ENCODE measurements around the gene OSBPL5.
A peak's percentile ranks its signal among the peaks of the same experiment; 100 is the strongest.

Gene OSBPL5

DNA sequence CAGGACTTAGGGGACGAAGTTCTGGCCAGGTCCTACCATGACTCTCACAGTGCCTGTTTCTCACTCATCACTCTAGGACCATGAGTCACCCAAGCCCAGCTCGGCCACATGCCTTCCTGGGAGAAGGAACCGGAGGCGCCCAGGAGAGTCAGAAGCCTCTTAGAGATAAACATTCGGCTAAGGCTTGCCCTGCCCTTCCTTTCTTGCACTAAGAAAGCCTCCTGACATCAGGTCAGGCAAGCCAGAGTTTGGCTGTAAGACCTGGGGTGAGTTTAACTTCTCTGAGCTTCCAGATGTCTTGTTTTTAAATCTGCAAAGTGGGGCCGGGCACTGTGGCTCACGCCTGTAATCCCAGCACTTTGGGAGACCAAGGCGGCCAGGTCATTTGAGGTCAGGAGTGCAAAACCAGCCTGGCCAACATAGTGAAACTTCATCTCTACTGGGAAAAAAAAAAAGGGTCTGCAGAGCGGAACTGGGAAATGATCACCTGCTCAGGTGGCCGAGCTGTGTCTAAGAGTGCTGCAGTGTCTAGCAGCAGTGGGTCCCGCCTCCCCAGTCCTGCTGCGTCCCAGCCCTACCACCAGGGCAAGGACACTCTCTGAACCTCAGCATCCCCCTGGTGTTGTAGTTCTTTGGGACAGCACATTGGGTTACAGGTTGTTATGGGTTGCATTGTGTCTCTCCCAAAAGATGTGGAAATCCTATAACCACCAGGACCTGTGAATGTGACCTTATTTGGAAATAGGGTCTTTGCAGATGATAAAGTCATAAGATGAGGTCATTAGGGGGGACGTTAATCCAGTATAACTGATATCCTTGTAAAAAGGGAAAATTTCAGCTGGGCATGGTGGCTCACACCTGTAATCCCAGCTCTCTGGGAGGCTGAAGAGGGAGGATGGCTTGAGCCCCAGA is 106.1 kb downstream of the OSBPL5 start:
- no peak for DNase-seq (ENCODE audit: low read depth in 2 of 3, low spot score in 1 of 3)

DNA sequence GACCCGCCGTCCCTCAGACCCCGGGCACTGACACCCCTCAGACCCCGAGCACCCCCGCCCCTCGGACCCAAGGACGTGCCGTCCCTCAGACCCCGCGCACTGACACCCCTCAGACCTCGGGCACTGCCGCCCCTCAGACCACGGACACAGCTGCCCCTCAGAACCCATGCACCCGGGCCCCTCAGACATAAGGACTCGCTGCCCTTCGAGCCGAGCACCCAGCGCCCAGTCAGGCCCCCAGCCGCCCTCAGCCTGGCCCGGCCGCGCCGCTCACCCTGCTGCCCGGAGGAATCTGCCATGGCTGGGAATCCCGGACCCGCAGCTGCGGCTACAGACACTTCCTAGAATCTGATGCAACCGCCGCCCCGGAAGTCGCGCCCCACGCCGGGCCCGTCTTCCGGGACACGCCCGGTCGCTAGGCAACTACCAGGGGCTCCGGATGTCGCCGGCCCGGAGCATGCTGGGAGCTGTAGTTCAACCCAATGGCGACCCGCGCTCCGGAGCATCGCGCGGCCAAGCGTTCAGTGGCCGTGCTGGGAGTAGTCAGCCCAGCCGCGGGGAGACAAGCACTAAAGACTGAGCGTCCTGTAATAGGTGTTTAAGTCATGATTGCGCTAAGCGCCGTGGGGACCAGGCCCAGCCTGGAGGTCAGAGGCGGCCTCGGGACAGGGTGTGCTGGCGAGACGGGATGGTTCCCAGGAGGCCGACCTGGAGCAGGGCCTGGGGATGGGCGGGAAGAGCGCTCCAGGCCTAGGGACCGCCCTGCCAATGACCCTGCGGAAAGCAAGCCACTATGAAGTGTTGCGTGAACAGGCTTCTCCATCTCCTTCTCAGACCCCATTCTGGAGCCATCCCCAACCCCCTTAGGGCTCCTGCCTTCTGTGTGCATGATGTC is 107.8 kb downstream of the OSBPL5 start, which contains the start of gene CARS1:
Gene CARS1, minus strand, starts transcription at position 355 of the 895 bp plus-strand sequence. Its CDS starts 56 bp downstream, at position 299.
- peak; percentile 88 to 95 (median 89) for DNase-seq (ENCODE audit: low read depth in 2 of 3, low spot score in 1 of 3)

DNA sequence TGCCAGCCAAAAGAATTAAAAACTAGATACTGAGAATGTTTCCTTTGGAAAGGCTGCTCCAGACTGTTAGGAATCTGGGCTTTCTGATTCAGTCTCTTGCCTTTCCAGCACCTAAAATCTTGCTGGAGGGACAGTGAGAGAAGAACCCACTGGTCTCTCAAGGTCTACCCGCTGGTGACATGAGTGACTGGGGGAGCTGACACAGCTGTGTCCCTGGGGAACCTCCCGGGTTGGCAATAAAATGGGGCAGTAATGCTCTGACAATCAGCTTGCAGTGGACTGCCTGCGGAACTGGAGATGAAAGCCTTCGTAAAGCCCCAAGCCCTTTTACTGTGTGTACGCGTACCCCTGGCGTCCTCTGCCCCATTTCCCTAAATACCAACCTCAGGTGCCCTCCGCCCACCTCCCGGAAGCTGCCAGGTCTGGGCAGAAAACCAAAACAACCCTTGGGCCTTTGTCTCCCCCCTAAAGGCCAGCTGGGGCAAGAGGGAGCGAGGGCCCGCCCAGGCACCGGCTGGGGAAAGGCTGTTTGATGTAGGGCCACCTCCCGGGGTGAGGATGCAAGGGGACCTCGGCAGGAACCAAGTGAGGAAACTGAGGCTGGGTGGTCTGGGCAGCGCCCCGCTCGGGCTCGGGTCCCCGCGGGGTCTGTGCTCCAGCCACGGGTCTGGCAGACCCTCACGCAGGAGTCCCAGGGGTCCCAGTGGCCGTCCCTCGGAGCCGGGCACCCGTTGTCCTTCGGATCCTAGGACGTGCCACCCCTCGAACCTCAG is 108.6 kb downstream of the OSBPL5 start:
- peak in 1 of 3 donors; percentile 12 for DNase-seq (ENCODE audit: low read depth in 2 of 3, low spot score in 1 of 3)

DNA sequence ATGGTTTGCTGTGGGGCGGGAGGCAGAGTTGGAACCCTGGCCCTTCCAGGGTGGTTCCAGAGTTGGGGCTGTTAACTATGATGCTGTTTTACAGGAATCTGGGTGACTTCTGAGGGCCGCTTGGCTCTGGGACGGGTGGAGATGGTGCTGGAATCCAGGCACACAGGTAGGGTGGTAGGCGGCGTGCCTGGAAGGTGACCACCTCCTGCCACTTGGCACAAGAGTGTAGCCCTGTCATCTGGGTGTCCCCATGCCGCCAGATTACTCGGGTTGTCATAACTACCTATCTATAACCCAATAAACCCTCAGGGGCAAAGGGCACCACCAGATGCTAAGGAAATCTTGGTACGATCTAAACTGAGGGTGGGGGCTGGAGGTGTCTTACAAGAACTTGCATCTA is 109.2 kb downstream of the OSBPL5 start:
- DNase-seq (ENCODE audit: low read depth in 2 of 3, low spot score in 1 of 3), result no peak

DNA sequence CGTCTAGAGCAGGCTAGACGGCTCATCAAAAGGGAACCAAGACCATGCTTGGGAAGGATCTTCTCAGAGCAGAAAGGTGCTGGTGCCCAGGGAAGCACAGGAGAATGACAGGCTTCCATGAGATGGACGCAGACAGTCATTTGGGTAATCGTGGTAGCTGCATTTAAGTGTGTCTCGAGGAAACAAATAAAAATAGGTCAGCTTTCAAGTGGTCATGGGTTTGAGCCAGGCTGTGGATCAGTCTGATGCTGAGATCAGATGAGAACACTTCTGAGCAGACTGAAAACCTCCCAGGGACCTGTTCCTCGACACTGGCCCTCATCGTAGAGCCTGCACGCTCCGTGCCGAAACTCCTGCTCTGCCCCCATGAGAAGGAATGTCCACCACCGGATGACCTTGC is 112.5 kb downstream of the OSBPL5 start:
- no peak for DNase-seq (ENCODE audit: low read depth in 2 of 3, low spot score in 1 of 3)

DNA sequence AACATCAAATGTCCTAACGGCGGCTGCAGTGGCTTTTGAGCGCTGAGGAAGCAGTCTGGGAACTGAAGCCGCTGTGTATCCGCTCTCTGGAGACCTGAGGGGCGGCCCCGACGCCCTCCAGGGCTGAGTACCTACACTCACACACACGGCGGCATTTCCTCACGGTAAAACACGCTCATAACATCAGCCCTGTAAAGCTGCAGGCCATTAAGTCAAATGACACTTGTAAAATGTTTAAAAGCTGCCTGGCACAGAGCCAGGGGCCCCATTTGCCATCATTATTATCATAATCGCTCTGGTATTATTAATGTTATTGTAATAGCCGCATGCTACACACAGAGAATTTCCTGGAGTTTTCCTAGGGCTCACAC is 113.0 kb downstream of the OSBPL5 start:
- no peak for DNase-seq (ENCODE audit: low read depth in 2 of 3, low spot score in 1 of 3)

DNA sequence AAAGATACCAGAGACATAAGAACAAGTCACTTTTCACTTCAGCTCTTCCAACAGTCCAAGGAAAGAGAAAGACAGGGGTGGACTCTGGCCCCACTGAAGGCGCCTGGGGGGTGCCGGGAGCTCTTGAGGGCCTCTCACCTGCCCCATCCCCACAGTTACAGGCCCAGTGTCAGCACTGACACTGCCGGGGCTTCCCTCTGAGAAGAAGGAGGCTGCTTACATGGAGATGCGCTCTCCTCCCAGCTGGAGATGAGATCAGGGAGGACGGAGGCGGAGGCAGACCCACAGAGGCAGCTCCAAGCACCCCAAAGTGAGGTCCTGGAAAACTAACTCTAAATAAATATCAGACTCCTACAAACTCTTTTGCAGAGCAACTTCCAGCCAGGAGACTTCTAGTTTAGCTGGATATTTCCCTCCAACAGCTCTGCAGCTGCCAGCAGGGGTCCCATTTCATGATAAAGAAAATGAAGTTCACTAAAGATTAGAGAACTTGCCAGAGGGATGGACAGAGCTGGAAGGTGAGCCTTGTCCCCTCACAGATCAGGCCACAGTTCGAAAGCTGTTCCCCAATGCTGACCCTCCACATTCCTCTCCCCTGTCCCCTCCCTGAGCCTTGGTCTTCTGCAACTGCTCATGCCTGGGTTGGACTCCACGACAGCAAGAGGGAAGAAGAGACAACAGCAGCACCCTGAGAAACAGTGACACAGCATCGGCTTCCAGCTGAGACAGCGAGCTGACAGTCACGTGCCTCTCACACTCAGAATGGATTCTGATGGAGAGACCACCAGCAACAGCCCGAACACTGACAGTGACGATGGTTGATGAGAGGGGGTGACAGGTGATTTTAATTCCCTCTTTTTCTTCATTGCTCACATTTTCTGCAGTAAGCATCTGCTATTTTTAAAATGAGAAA is 113.7 kb downstream of the OSBPL5 start:
- DNase-seq (ENCODE audit: low read depth in 2 of 3, low spot score in 1 of 3), result no peak

DNA sequence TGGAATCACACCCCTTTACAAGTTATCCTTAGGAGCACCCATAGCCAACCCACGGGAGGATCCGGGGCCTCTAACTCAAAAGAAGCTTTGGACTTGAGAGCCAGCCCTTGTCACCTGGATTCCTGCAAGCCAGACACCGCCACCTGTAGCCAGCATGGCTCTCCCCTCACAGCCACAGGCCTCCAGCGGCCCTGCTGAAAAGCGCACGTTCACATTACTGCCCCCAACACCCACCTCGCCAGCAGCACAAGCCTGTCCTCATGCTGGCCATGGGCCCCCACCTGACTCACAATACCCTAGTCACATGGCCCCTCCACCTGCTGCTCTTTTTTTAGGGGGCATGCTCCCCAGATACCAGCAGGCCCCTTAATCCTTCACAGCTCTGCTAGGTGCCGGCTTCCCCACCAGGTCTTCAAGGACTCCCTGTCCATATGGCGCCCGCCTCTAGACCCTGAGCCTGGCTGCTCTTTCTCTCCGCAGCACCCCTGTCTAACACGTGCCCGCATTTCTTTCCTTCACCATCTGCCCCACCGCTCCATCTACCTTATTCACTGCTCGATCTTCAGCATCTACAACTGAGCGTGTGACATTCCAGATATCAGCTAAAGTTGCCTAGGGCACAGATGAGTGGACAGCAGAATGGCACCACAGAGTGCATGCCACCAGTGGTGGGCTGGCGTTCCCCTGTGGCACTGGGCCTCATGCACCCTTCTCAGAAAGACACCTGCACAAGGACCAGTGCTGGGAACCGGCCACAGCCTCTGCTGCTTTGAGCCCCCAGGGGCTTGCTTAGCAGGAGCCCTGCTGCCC is 114.5 kb downstream of the OSBPL5 start:
- no peak for DNase-seq (ENCODE audit: low read depth in 2 of 3, low spot score in 1 of 3)

DNA sequence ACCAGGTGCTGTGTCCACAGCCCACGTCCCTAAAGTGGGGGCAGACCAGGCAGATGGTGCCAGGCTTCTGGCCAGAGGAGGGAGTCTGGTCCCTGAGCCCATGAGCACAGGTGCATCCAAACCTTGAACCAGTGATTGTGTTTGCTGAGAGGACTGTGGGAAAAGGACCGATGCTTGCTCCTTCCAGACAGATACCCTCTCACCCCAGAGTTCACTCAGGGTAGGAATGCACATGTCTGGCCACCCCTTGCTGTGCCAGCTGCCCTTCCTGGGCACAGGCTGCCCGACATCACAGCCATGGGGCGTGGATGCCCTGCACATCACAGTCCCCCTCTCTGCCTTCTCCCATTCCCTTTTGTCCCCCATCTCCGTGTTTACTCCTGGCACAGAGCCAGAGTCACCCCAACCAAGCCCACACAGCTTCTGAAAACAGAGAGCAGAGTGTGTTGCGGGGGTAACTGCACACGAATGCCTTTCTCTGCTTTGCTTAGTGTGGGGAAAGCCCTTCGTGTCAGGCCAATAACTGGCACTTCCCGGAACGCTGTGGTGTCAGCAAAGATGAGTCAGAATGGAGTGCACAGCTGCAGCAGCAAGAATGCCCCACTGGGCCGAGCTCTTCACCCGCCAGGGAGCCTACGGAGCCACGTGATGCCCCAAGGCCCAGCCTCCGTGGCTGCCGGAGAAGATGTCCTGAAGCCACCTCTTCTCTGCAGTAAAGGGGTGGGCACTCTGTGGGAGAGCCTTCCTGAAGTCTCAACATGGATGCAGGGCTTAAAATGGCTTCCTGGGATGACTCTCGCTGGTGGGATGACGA is 115.5 kb downstream of the OSBPL5 start:
- DNase-seq (ENCODE audit: low read depth in 2 of 3, low spot score in 1 of 3), result peak; percentile 25 to 62 (median 42)

DNA sequence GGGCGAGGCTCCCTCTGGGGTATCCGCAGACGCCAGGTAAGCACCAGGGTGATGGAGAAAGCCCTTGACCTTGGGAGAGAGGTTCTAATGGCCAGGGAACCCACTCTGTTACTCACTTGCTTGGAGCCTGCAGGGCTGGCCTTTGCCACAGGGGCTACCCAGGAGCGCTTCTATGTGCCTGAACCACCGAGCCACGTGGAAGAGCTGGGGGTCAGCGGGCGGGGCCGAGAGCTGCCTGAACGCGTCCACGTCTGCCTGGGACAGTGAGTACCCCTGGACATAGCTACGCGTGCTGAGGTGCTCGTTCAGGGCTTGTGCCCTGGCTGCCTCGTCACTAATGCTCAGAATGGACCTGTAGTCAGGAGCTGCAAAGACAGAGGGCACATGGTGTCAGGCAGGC is 117.5 kb downstream of the OSBPL5 start:
- DNase-seq (ENCODE audit: low read depth in 2 of 3, low spot score in 1 of 3), result no peak

DNA sequence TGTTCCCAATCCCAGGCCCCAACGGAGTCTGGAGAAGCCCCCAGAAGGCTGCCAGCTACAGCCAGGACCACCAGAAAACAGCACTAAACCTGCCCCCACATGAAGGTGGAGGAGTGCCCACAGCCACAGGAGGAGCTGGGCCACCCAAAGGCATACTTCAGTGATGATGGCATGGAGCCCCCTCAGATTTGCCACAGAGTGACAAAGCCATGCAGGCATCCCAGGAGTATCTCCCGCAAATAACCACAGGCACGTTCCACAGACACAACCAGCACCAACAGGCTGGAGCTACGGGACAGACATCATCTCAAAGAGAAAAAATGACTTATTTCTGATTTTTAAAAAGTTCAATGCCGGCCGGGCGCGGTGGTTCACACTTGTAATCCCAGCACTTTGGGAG is 118.5 kb downstream of the OSBPL5 start:
- no peak for DNase-seq (ENCODE audit: low read depth in 2 of 3, low spot score in 1 of 3)

DNA sequence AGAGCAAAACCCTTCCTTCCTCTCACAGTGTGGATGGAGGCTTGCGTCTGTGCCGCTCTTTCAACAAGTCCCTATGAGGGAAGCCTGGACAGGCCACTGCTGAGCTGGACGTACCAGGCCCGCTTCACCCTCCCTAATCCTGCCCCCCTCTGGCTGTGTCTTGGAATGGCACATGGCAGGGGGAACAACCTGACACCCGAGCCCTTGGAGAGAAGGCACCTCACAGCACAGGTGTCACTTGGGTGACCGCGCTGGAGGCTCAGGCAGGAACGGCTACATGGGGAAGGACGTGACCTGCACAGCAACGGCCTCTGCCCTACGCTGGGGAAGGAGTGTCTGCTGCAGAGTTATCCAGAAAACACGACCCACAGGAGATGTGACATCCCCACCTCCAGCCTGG is 118.9 kb downstream of the OSBPL5 start:
- no peak for DNase-seq (ENCODE audit: low read depth in 2 of 3, low spot score in 1 of 3)

DNA sequence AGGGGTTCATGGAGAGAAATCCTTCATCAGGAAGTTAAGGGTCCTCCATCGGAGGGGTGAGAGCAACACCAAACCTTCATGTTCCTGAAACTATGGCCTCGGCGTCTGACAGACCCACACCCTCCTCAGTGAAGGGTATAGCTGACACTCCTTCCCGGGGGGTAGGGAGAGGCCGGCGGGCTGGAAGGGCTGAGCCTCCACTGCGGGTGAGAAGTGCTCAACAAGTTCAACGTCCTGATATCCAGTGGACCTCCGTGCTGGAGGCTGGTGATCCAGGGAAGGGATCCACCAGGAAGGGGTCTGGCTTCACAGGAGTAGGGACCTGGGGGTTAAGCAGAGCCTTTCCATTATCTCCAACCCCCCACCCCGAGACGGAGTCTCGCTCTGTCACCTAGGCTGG is 120.2 kb downstream of the OSBPL5 start:
- no peak for DNase-seq (ENCODE audit: low read depth in 2 of 3, low spot score in 1 of 3)

DNA sequence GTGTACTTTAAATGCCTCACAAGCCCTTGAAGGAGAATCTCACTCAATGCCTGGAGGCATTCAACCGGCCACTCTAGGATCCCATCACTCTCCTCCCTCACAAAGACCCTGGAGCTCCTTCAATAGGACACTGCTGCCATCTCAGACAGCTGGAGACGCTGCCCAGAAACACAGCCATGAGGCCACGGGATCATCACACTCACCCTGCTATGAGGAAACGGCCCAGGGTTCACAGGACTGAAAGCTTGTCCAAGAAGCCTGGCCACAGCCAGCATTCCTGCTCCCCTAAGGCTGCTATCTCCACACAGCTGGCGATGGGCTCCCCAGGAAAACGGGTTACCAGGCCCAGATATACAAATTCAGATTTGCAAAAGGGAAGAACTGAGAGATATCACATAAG is 121.1 kb downstream of the OSBPL5 start:
- no peak for DNase-seq (ENCODE audit: low read depth in 2 of 3, low spot score in 1 of 3)

DNA sequence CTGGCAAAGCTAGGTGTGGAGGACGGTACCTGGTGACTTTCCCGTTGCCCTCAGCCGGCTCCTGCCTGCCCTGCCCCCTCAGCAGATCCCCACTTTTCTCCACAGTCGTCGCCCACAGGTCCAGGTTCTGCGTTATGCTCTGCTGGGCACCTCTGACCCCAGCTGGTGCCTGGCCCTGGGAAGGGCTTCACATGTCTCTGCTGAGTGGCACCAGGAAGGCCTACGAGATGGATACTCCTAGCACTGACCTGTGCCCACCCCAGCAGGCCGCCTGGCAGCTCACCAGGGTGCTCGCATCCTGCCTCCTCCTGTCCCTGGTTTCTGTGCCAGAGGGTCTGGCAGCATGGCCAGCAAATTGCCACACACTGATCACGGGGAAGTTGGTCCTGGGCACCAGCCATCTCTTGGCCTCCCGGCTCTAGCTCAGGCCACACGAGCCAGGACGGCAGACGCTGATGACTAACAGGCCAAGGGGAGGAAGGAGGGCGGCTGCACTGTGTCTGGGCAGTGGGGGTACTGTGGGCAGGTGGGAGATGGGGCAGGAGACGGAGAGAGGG is 121.7 kb downstream of the OSBPL5 start:
- DNase-seq (ENCODE audit: low read depth in 2 of 3, low spot score in 1 of 3), result no peak

DNA sequence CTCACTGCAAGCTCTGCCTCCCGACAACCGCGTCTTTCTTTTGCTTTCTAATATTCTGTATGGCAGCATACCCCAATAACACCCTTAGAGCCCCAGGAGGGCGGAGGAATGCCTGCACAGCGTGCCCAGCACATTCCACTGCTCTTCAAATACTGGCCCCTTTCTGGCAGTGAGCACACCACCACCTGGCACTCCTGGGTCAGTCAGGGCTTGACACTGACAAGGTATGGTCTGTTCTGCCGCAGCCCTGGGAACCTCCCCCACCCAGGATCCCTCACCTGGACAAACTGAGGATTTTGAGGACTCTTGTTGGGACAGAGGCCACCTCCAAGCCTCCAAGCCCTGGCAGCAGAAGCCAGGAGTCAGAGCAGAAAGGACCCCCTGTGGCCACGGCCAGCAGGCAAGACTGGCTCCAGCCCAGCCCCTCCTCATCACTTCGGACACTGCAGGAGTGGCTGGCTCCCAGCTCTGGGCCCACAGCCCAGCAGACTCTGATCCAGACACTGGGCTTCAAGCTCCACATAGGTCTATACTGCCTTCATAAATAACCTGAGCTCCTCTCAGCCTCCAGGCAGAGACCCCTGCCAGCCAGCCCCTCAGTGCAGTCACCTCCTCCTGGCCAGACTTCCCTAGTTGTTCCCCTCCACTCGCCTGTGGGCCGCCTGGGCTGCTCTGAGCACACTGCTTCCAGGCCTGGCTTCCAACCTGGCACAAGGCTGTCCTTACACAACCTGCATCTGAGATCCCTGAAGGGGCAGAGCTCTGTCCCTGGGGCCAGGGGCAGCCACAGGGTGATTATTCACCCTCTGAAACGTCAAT is 122.4 kb downstream of the OSBPL5 start:
- DNase-seq (ENCODE audit: low read depth in 2 of 3, low spot score in 1 of 3), result no peak

DNA sequence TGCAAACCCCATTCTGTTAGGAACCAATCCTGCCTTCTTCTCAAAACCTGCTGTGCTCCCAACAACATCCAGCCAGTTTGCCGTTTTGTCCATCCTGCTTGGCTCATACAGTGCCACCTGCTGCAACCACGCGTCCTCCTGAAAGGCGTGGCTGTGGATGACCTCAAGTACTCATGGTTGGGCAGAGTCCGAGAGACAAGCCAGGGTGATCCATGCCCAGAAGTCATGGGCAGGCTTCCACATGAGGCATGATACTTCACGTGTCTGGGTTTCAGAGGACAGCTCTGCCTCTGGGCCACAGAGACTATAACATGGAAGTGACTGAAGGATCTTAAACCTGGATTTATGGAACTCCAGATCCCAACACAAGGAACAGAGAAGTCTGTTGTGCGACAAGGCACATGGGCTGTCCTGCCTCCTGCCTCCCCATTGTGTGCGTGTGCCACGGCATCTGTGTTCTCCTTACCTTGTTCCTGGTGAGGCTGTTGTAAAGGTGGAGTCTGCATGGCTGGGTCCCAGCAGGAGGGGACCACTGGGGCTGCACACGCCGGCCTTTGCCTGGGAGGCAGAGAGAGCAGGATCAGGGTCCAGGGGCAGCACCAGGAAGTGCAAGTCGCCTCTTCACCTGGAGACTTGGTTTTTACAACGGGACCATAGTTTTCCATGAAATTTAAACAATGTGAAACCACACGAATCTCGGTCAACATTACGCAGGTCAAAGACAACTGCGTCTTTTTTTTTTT is 123.2 kb downstream of the OSBPL5 start:
- no peak for DNase-seq (ENCODE audit: low read depth in 2 of 3, low spot score in 1 of 3)
